ENCODE data around the gene PLK3. TPM values are rescaled to one million over a fixed set of nuclear protein-coding genes. Genes with fewer than 3 reads are reported as not detected.
"Not testable (repeated sequence)": the region's sequence is repeated elsewhere in the genome, so short reads cannot be mapped to it uniquely, and the experiment has no call there.

PLK3 gene
- total RNA-seq, 2 experiments from 2014 or later, result 52.1 to 52.7 TPM

GRCh38 chr1:44786841-44787426 lies 13.2 kb upstream of the PLK3 start:
- peaks cover 29% of the 10 kb centered on the region for H3K4me1 Mint-ChIP-seq
- peak overlapping the region; percentile 66 for H3K4me3 Mint-ChIP-seq
- peaks cover 9% of the 10 kb centered on the region for H3K36me3 Mint-ChIP-seq (ENCODE audit: low read depth)
- no peaks in the 10 kb centered on the region for H3K27me3 Mint-ChIP-seq
- ATAC-seq (no peak), DNase-seq (no peak)
- CTCF ChIA-PET, result interaction anchor here (0.5 to 2.3 kb wide), 5 partner anchors 11 to 56 kb away, joined by 3 to 13 read pairs (median 4); partner anchors contain the start of genes RNU5D-1 and RPS8
- no peaks in the 10 kb centered on the region for H3K9me3 Mint-ChIP-seq (ENCODE audit: low read depth)
- POLR2A ChIA-PET, result interaction anchor here (0.6 to 3.2 kb wide), 7 partner anchors 10 to 65 kb away, joined by 3 to 29 read pairs (median 5); partner anchors contain the start of genes PLK3 and RPS8
- peak overlapping the region; percentile 69 for H3K27ac Mint-ChIP-seq
- intact Hi-C loops (cut with DNase I, micrococcal nuclease), result loop anchor here (1.0 to 5.0 kb wide), 4 partner anchors 32 to 225 kb away; partner anchors contain the start of genes HECTD3 (in 1 of the 2) and UROD (in 1 of the 2)

GRCh38 chr1:44787506-44787905 lies 12.7 kb upstream of the PLK3 start:
- Mint-ChIP-seq H3K4me1 (peaks cover 29% of the 10 kb centered on the region), H3K36me3 (ENCODE audit: low read depth) (peaks cover 6% of the 10 kb centered on the region), H3K9me3 (ENCODE audit: low read depth) (no peaks in the 10 kb centered on the region), H3K4me3 (no peak overlapping the region), H3K27me3 (no peaks in the 10 kb centered on the region), H3K27ac (no peak overlapping the region)
- CTCF ChIA-PET, result interaction anchor here (0.6 to 2.3 kb wide), 8 partner anchors 9 to 552 kb away, joined by 3 to 13 read pairs (median 4); partner anchors contain the start of gene RPS8
- ATAC-seq (no peak), DNase-seq (no peak)
- POLR2A ChIA-PET, result interaction anchor here (0.6 to 3.2 kb wide), 6 partner anchors 12 to 760 kb away, joined by 3 to 29 read pairs (median 8); partner anchors contain the start of genes PLK3 and RPS8
- intact Hi-C loops (cut with DNase I, micrococcal nuclease), result loop anchor here in 1 of 2 experiments (5.0 kb wide), 1 partner anchor 225 kb away; the partner anchor contains the start of genes HECTD3 and UROD

- no peak within 1 kb of the TSS for H3K27ac Mint-ChIP-seq
- ATAC-seq, result no peak
- no peaks in the 10 kb centered on the region for H3K9me3 Mint-ChIP-seq (ENCODE audit: low read depth)
- no peaks in the 10 kb centered on the region for H3K27me3 Mint-ChIP-seq
- CTCF ChIA-PET, result interaction anchor here (0.6 to 1.3 kb wide), 6 partner anchors 8 to 705 kb away, joined by 3 to 4 read pairs (median 3); partner anchors contain the start of gene PLK3
- peaks cover 1% of the 10 kb centered on the region for H3K36me3 Mint-ChIP-seq (ENCODE audit: low read depth)
- intact Hi-C loops (cut with DNase I, micrococcal nuclease), result loop anchor here in 1 of 2 experiments (5.0 kb wide), 1 partner anchor 224 kb away; the partner anchor contains the start of genes HECTD3 and UROD
- peaks cover 27% of the 10 kb centered on the region for H3K4me1 Mint-ChIP-seq
- no peak for DNase-seq
- H3K4me3 Mint-ChIP-seq, result no peak within 1 kb of the TSS
- POLR2A ChIA-PET, result interaction anchor here (0.6 to 3.2 kb wide), 7 partner anchors 12 to 760 kb away, joined by 3 to 29 read pairs (median 5); partner anchors contain the start of genes DYNLT4, PLK3 and RNU5D-1
Observed at GRCh38 chr1:44788120-44788860, 11.9 kb upstream of the PLK3 start, which contains the start of gene BEST4. Gene BEST4, minus strand, starts transcription at chr1:44788170. Its CDS starts 465 bp downstream, at chr1:44787705.

- intact Hi-C loops (cut with DNase I, micrococcal nuclease), result no loop called here
- Mint-ChIP-seq H3K4me3 (no peak overlapping the region), H3K27ac (no peak overlapping the region), H3K9me3 (ENCODE audit: low read depth) (no peaks in the 10 kb centered on the region), H3K4me1 (peaks cover 5% of the 10 kb centered on the region), H3K36me3 (ENCODE audit: low read depth) (no peaks in the 10 kb centered on the region), H3K27me3 (no peaks in the 10 kb centered on the region)
- ATAC-seq, result no peak
- CTCF ChIA-PET, result interaction anchor here (1.8 to 3.0 kb wide), 6 partner anchors 8 to 62 kb away, joined by 5 to 9 read pairs (median 6); partner anchors contain the start of genes PLK3 and RNU5D-1
- POLR2A ChIA-PET, result interaction anchor here (0.6 to 2.6 kb wide), 8 partner anchors 9 to 760 kb away, joined by 3 to 18 read pairs (median 4); partner anchors contain the start of genes PLK3 and RPS8
- no peak for DNase-seq
Observed at GRCh38 chr1:44790968-44791801, 9.0 kb upstream of the PLK3 start.

- Mint-ChIP-seq H3K4me1 (no peaks in the 10 kb centered on the region), H3K36me3 (ENCODE audit: low read depth) (no peaks in the 10 kb centered on the region), H3K4me3 (no peak overlapping the region), H3K9me3 (ENCODE audit: low read depth) (no peaks in the 10 kb centered on the region), H3K27ac (no peak overlapping the region), H3K27me3 (no peaks in the 10 kb centered on the region)
- intact Hi-C loops (cut with DNase I, micrococcal nuclease), result no loop called here
- ChIA-PET POLR2A (interaction anchor here (0.6 to 2.8 kb wide), 8 partner anchors 10 to 218 kb away, joined by 3 to 18 read pairs (median 4); partner anchors contain the start of genes BTBD19 and HECTD3), CTCF (interaction anchor here (0.5 to 1.8 kb wide), 11 partner anchors 9 to 220 kb away, joined by 3 to 8 read pairs (median 4); partner anchors contain the start of gene UROD)
- ATAC-seq, result no peak
- peak; percentile 4 for DNase-seq
Observed at GRCh38 chr1:44792736-44793502, 7.3 kb upstream of the PLK3 start.

- intact Hi-C loops (cut with DNase I, micrococcal nuclease); H3K27me3 Mint-ChIP-seq; H3K4me3 Mint-ChIP-seq; H3K9me3 Mint-ChIP-seq (ENCODE audit: low read depth); ATAC-seq: not testable (repeated sequence)
- H3K36me3 Mint-ChIP-seq (ENCODE audit: low read depth), result peaks cover 22% of the 10 kb centered on the region
- H3K4me1 Mint-ChIP-seq, result peaks cover 22% of the 10 kb centered on the region
- DNase-seq, result peak; percentile 7
- ChIA-PET CTCF (interaction anchor here (0.8 to 1.6 kb wide), 4 partner anchors 10 to 16 kb away, joined by 3 to 7 read pairs (median 3); partner anchors contain the start of gene BEST4), POLR2A (interaction anchor here (0.9 to 5.1 kb wide), 2 partner anchors 22 to 506 kb away, joined by 9 to 186 read pairs; no protein-coding TSS in a partner anchor)
- peak overlapping the region; percentile 42 for H3K27ac Mint-ChIP-seq
Observed at GRCh38 chr1:44797886-44798285, 2.3 kb upstream of the PLK3 start.

- ATAC-seq, result no peak
- DNase-seq, result peak; percentile 5
- H3K36me3 Mint-ChIP-seq (ENCODE audit: low read depth), result peaks cover 30% of the 10 kb centered on the region
- ChIA-PET POLR2A (interaction anchor here (0.8 to 5.1 kb wide), 4 partner anchors 11 to 23 kb away, joined by 3 to 186 read pairs (median 22); partner anchors contain the start of gene RPS8), CTCF (interaction anchor here (0.6 to 2.3 kb wide), 10 partner anchors 9 to 142 kb away, joined by 3 to 22 read pairs (median 3); partner anchors contain the start of genes BEST4, BTBD19 and RNU5D-1)
- no peaks in the 10 kb centered on the region for H3K9me3 Mint-ChIP-seq (ENCODE audit: low read depth)
- H3K4me1 Mint-ChIP-seq, result peaks cover 29% of the 10 kb centered on the region
- H3K27me3 Mint-ChIP-seq, result no peaks in the 10 kb centered on the region
- intact Hi-C loops (cut with DNase I, micrococcal nuclease), result no loop called here
- peak overlapping the region; percentile 100 for H3K27ac Mint-ChIP-seq
- H3K4me3 Mint-ChIP-seq, result peak overlapping the region; percentile 87
Observed at GRCh38 chr1:44798481-44799365, 1.5 kb upstream of the PLK3 start.

- Mint-ChIP-seq H3K27ac (peak overlapping the region; percentile 92), H3K9me3 (ENCODE audit: low read depth) (no peaks in the 10 kb centered on the region), H3K36me3 (ENCODE audit: low read depth) (peaks cover 54% of the 10 kb centered on the region), H3K4me3 (peak overlapping the region; percentile 87), H3K27me3 (no peaks in the 10 kb centered on the region), H3K4me1 (peaks cover 52% of the 10 kb centered on the region)
- ATAC-seq, result peak; percentile 13
- ChIA-PET CTCF (interaction anchor here (1.1 to 1.8 kb wide), 2 partner anchors 11 to 18 kb away, joined by 5 to 6 read pairs; no protein-coding TSS in a partner anchor), POLR2A (interaction anchor here (0.6 to 5.1 kb wide), 8 partner anchors 8 to 502 kb away, joined by 4 to 186 read pairs (median 18); partner anchors contain the start of genes BTBD19, HECTD3, RNU5D-1 and RPS8)
- DNase-seq, result peak; percentile 65
- intact Hi-C loops (cut with DNase I, micrococcal nuclease), result loop anchor here (1.0 to 10.0 kb wide), 13 partner anchors 8 to 885 kb away; partner anchors contain the start of genes RNU5D-1 (in 2 of the 2), ARMH1 (in 1 of the 2), EIF2B3 (in 1 of the 2) and GPBP1L1 (in 1 of the 2)
Observed at GRCh38 chr1:44801491-44802305, 1.5 kb downstream of the PLK3 start.
